Measurements from ENCODE around the gene AFF1. TPM values are rescaled to one million over a fixed set of nuclear protein-coding genes. Genes with fewer than 3 reads are reported as not detected.

The AFF1 gene
- total and polyA plus RNA-seq, 2 experiments from 2014 or later = 31.9 to 38.7 TPM

DNA sequence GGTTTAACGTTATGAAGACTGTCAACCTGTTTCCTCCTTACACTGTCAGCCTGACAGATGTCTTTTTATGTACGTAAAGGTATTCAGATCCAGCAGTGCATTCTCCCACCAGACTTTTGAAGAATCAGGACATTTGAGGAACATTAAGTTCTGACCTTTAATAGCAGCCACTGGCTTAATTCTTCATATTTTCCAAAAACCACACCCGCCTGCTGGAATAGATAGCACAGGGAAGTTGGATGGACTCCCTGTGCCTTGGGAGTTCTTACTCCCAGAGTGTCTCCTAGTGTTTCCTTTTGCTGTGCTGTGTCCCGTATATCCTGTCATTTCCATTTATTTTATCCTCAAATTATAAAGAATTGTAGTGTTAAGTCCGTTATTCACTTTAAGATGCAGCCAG lies 94.5 kb downstream of the AFF1 start:
- WGBS (ENCODE audit: low lambda C conversion rate, missing lambda C conversion rate) = 71% methylated on average over 5 of the region's 5 CpGs
- Histone ChIP-seq H3K4me3 (no peak overlapping the region), H3K36me3 (replicated peaks; ENCODE audit: insufficient read depth, low read depth) (no peaks in the 10 kb centered on the region), H3K27me3 (no peaks in the 10 kb centered on the region), H3K79me2 (peaks cover 99% of the 10 kb centered on the region), H3K9me3 (ENCODE audit: low read depth) (no peaks in the 10 kb centered on the region), H2AFZ (no peak overlapping the region), H3K27ac (peak overlapping the region; percentile 65), H3K4me1 (ENCODE audit: insufficient read depth) (peaks cover 51% of the 10 kb centered on the region), H4K20me1 (ENCODE audit: insufficient read depth, poor library complexity, severe bottlenecking) (peaks cover 51% of the 10 kb centered on the region), H3K4me2 (peak overlapping the region; percentile 2), H3K9me2 (replicated peaks; ENCODE audit: insufficient read depth) (no peaks in the 10 kb centered on the region)
- DNase-seq (ENCODE audit: low spot score) = no peak
- TF ChIP-seq EZH2phosphoT487 (IDR thresholded peaks at IDR 0.05; ENCODE audit: low read depth, severe bottlenecking, unreplicated experiment) (no peak), EZH2 (IDR thresholded peaks at IDR 0.05; ENCODE audit: borderline replicate concordance) (no peak)
- TF ChIP-seq, protein P1, sequence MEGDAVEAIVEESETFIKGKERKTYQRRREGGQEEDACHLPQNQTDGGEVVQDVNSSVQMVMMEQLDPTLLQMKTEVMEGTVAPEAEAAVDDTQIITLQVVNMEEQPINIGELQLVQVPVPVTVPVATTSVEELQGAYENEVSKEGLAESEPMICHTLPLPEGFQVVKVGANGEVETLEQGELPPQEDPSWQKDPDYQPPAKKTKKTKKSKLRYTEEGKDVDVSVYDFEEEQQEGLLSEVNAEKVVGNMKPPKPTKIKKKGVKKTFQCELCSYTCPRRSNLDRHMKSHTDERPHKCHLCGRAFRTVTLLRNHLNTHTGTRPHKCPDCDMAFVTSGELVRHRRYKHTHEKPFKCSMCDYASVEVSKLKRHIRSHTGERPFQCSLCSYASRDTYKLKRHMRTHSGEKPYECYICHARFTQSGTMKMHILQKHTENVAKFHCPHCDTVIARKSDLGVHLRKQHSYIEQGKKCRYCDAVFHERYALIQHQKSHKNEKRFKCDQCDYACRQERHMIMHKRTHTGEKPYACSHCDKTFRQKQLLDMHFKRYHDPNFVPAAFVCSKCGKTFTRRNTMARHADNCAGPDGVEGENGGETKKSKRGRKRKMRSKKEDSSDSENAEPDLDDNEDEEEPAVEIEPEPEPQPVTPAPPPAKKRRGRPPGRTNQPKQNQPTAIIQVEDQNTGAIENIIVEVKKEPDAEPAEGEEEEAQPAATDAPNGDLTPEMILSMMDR (IDR thresholded peaks at IDR 0.05; ENCODE audit: poor library complexity) = no peak

DNA sequence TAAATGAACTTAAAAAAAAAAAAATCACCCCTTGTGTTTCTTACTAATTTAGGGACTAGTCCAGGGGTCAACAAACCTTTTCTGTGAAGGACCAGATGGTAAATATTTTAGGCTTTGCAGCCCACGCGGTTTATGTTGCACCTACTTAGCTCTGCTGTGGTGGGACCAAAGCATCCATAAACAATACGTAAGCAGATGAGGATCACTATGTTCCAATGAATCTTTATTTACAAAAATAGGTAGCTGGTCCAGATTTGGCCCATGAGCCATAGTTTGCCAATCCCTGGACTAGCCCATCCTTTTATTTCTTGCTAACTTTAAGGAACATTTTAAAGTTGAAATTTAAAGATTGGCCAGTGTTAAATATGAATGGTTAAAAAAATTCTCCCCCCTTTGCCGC lies 95.3 kb downstream of the AFF1 start:
- Histone ChIP-seq H3K4me1 (ENCODE audit: insufficient read depth) (peaks cover 51% of the 10 kb centered on the region), H3K27me3 (no peaks in the 10 kb centered on the region), H3K27ac (peak overlapping the region; percentile 65), H3K9me3 (ENCODE audit: low read depth) (no peaks in the 10 kb centered on the region), H3K4me3 (no peak overlapping the region), H3K9me2 (replicated peaks; ENCODE audit: insufficient read depth) (no peaks in the 10 kb centered on the region), H3K79me2 (peaks cover 99% of the 10 kb centered on the region), H3K4me2 (peak overlapping the region; percentile 67), H4K20me1 (ENCODE audit: insufficient read depth, poor library complexity, severe bottlenecking) (peaks cover 51% of the 10 kb centered on the region), H3K36me3 (replicated peaks; ENCODE audit: insufficient read depth, low read depth) (no peaks in the 10 kb centered on the region), H2AFZ (no peak overlapping the region)
- TF ChIP-seq, protein P1 (IDR thresholded peaks at IDR 0.05; ENCODE audit: poor library complexity) = no peak
- TF ChIP-seq EZH2 (IDR thresholded peaks at IDR 0.05; ENCODE audit: borderline replicate concordance) = no peak
- no peak for TF ChIP-seq EZH2phosphoT487 (IDR thresholded peaks at IDR 0.05; ENCODE audit: low read depth, severe bottlenecking, unreplicated experiment)
- no peak for DNase-seq (ENCODE audit: low spot score)
- 68% methylated on average over 4 of the region's 4 CpGs for WGBS (ENCODE audit: low lambda C conversion rate, missing lambda C conversion rate)

DNA sequence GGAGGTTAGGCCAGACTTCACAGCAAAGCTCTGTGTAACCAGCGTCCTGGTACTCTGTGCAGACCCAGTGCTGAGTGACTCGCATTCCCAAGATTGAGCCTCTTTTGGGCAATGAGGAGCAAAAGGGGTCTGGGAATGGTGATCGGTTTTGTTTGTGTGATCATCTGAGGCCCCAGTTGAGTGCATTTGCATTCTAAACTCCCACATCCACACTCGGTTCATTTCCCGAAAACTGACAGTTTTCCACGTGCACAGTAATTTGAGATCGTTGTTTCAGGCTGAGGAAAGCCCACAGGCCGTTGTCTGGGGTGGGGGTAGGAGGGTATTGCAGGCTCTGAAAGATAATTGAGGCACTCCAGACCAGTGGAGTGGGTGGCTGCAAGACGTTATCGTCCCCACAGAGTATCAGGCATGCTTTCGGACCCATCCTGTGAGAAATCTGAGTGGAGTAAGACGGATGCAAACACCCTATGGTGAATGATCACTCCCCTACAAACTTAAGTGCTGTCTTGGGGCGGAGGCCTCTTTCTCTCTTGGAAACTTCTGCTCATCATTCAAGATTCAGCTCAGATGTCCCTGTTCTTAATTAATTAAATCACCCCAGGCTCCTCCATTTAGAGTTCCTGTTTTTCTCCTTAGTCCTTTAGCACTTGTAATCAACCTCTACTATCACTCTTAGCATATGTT lies 96.1 kb downstream of the AFF1 start:
- WGBS (ENCODE audit: low lambda C conversion rate, missing lambda C conversion rate) = 32% methylated on average over 13 of the region's 13 CpGs
- Histone ChIP-seq H3K4me3 (no peak overlapping the region), H3K27ac (peak overlapping the region; percentile 65), H4K20me1 (ENCODE audit: insufficient read depth, poor library complexity, severe bottlenecking) (peaks cover 47% of the 10 kb centered on the region), H3K36me3 (replicated peaks; ENCODE audit: insufficient read depth, low read depth) (no peaks in the 10 kb centered on the region), H3K9me2 (replicated peaks; ENCODE audit: insufficient read depth) (no peaks in the 10 kb centered on the region), H3K4me1 (ENCODE audit: insufficient read depth) (peaks cover 49% of the 10 kb centered on the region), H2AFZ (no peak overlapping the region), H3K9me3 (ENCODE audit: low read depth) (no peaks in the 10 kb centered on the region), H3K27me3 (no peaks in the 10 kb centered on the region), H3K4me2 (peak overlapping the region; percentile 67), H3K79me2 (peaks cover 100% of the 10 kb centered on the region)
- no peak for TF ChIP-seq EZH2phosphoT487 (IDR thresholded peaks at IDR 0.05; ENCODE audit: low read depth, severe bottlenecking, unreplicated experiment)
- DNase-seq (ENCODE audit: low spot score) = no peak

DNA sequence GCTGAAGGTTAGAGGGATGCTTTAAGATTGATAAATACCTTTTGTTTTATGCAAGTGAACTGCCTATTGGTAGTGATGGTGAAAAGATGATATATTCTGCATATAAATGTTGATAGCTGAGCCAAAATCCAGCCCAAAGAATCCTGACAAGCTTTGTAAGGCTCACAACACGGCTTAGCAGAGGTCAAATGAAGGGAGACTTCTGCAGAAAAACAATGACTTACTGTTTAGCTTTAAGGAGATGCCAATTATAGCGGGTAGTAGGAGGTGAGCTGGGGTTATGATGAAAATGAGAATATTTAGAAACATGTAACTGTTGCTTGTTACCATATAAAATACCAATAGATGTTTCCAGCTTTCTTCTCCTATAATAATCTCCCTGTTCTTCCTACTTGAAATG lies 97.1 kb downstream of the AFF1 start:
- Histone ChIP-seq H3K9me3 (ENCODE audit: low read depth) (no peaks in the 10 kb centered on the region), H3K4me1 (ENCODE audit: insufficient read depth) (peaks cover 39% of the 10 kb centered on the region), H3K4me2 (peak overlapping the region; percentile 67), H3K36me3 (replicated peaks; ENCODE audit: insufficient read depth, low read depth) (no peaks in the 10 kb centered on the region), H3K27me3 (no peaks in the 10 kb centered on the region), H4K20me1 (ENCODE audit: insufficient read depth, poor library complexity, severe bottlenecking) (peaks cover 48% of the 10 kb centered on the region), H2AFZ (no peak overlapping the region), H3K27ac (peak overlapping the region; percentile 65), H3K4me3 (no peak overlapping the region), H3K79me2 (peaks cover 100% of the 10 kb centered on the region), H3K9me2 (replicated peaks; ENCODE audit: insufficient read depth) (no peaks in the 10 kb centered on the region)
- no peak for DNase-seq (ENCODE audit: low spot score)
- no peak for TF ChIP-seq EZH2 (IDR thresholded peaks at IDR 0.05; ENCODE audit: borderline replicate concordance)
- TF ChIP-seq, protein P1 (IDR thresholded peaks at IDR 0.05; ENCODE audit: poor library complexity) = no peak
- WGBS (ENCODE audit: low lambda C conversion rate, missing lambda C conversion rate) = 35% methylated on average over 2 of the region's 2 CpGs
